Activated naive CD8-positive, alpha-beta T cell treated with anti-CD3 and anti-CD28 coated beads, Interleukin-2, amount 10 ng/mL, durations not matched to agents 7 days and 5 days (primary cell): ENCODE results near the gene EPHA4. TPM values are rescaled to one million over a fixed set of nuclear protein-coding genes. Genes with fewer than 3 reads are reported as not detected.

Experiments
- ATAC-seq: fragments of 150-1000 bp; cut with Tn5 transposase; one replicate; pipeline ENCODE4 v1.10.0; 2021; ENCODE audit warnings: low read depth, moderate library complexity
- POLR2A ChIA-PET: fragments of 350-600 bp; sonication (Branson Sonifier 250); formaldehyde crosslinking; loops from one replicate; lab custom pipeline; 2021; ENCODE audit warnings: antibody characterized with exemption; lab: Charles Lee
- DNase-seq: peaks from one replicate; pipeline ENCODE4 v3.0.0; 2021
- H3K27ac Mint-ChIP-seq: one replicate; pipeline ENCODE4 v1.8.0; 2022; ENCODE audit warnings: mild to moderate bottlenecking, mixed read lengths
- H3K27me3 Mint-ChIP-seq: one replicate; pipeline ENCODE4 v1.8.0; 2022; ENCODE audit warnings: mild to moderate bottlenecking, moderate library complexity, mixed read lengths
- H3K36me3 Mint-ChIP-seq: one replicate; pipeline ENCODE4 v1.8.0; 2021; ENCODE audit warnings: mild to moderate bottlenecking, mixed read lengths
- H3K4me1 Mint-ChIP-seq: one replicate; pipeline ENCODE4 v1.8.0; 2021; ENCODE audit warnings: mixed read lengths
- H3K4me3 Mint-ChIP-seq: one replicate; pipeline ENCODE4 v1.8.0; 2022; ENCODE audit warnings: mild to moderate bottlenecking, moderate library complexity, mixed read lengths
- H3K9me3 Mint-ChIP-seq: one replicate; pipeline ENCODE4 v1.8.0; 2021; ENCODE audit warnings: mixed read lengths
- total RNA-seq, 2 experiments: library from RNA; stranded (reverse); gene quantifications; one replicate each; pipeline ENCODE4 v1.2.3, GENCODE V29; 2021

The EPHA4 gene
- total RNA-seq, 2 experiments from 2014 or later, result 32.8 to 36.4 TPM

GRCh38 chr2:221442128-221442527, 130.0 kb downstream of the EPHA4 start:
- H3K27me3 Mint-ChIP-seq, result no peaks in the 10 kb centered on the region
- POLR2A ChIA-PET, result no interaction called here
- no peaks in the 10 kb centered on the region for H3K36me3 Mint-ChIP-seq
- DNase-seq (no peak), ATAC-seq (no peak)
- H3K4me3 Mint-ChIP-seq, result no peak overlapping the region
- no peaks in the 10 kb centered on the region for H3K9me3 Mint-ChIP-seq
- H3K4me1 Mint-ChIP-seq, result no peaks in the 10 kb centered on the region
- no peak overlapping the region for H3K27ac Mint-ChIP-seq

DNA sequence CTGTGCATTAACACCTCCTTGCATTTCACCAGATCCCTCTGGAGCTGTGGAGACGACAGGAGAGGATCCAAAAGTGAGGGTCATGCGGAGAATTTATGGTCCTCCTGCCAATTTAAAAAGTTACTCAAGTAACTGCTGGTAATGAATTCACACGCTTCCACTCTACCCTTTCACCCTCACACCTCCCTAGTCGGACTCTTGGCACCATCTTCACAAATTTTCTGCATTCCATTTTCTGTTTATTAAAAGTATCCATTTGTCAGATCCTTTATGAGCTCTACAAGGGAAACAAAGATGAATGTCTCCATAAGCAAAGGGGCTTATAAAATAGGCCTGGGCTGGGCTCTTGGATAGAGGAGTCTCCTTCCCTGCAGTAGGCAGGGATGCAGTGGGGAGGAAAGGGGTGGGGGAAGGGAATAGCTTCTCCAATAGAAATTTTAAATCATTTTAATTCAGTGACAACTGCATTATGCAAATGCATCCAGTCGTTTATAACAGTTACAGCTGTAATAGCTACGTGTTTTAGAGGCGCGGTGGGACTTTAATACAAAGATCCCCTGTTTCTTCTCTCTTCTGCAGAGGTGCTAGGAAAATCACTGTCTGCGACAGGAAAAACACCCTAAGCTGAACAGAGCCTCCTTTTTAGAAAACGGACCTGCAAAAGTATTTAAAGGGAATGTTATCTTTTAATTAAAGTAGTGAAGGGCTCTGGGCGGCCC, 132.2 kb downstream of the EPHA4 start:
- no peaks in the 10 kb centered on the region for H3K9me3 Mint-ChIP-seq
- POLR2A ChIA-PET, result no interaction called here
- no peak for DNase-seq
- ATAC-seq, result no peak
- no peaks in the 10 kb centered on the region for H3K36me3 Mint-ChIP-seq
- H3K4me3 Mint-ChIP-seq, result no peak overlapping the region
- no peaks in the 10 kb centered on the region for H3K4me1 Mint-ChIP-seq
- H3K27ac Mint-ChIP-seq, result no peak overlapping the region
- no peaks in the 10 kb centered on the region for H3K27me3 Mint-ChIP-seq

- no peak for ATAC-seq
- no peak for DNase-seq
- Mint-ChIP-seq H3K9me3 (no peaks in the 10 kb centered on the region), H3K27ac (no peak overlapping the region), H3K36me3 (no peaks in the 10 kb centered on the region), H3K4me3 (no peak overlapping the region), H3K27me3 (no peaks in the 10 kb centered on the region), H3K4me1 (no peaks in the 10 kb centered on the region)
- POLR2A ChIA-PET, result no interaction called here
Measured at GRCh38 chr2:221437056-221437455, 135.0 kb downstream of the EPHA4 start.

GRCh38 chr2:221435171-221435570, 136.9 kb downstream of the EPHA4 start:
- Mint-ChIP-seq H3K4me1 (no peaks in the 10 kb centered on the region), H3K9me3 (no peaks in the 10 kb centered on the region), H3K27me3 (no peaks in the 10 kb centered on the region), H3K36me3 (no peaks in the 10 kb centered on the region), H3K4me3 (no peak overlapping the region), H3K27ac (no peak overlapping the region)
- POLR2A ChIA-PET, result no interaction called here
- no peak for DNase-seq
- no peak for ATAC-seq

DNA sequence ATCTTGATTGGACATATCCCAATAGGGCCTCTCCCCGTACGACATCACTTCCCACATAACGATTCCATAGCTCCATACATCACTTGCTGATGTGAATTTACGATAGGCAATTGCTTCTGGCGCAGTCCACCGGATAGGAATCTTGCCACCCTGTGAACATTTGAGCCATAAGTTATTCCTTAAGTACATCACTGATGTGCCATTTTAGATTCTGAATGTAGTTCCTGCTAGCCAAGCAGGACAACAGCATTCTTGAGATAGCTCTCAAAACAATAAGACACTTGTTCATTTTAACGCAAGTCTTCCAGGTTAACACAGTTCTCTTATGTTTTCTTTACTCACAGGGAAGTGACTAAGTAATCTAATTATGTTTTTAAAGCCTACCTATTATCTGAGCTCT, 138.0 kb downstream of the EPHA4 start:
- no peak overlapping the region for H3K4me3 Mint-ChIP-seq
- H3K27me3 Mint-ChIP-seq, result no peaks in the 10 kb centered on the region
- no peaks in the 10 kb centered on the region for H3K4me1 Mint-ChIP-seq
- no peak for DNase-seq
- POLR2A ChIA-PET, result no interaction called here
- ATAC-seq, result no peak
- H3K9me3 Mint-ChIP-seq, result no peaks in the 10 kb centered on the region
- H3K36me3 Mint-ChIP-seq, result no peaks in the 10 kb centered on the region
- H3K27ac Mint-ChIP-seq, result no peak overlapping the region

GRCh38 chr2:221431477-221431876, 140.6 kb downstream of the EPHA4 start:
- ATAC-seq (no peak), DNase-seq (no peak)
- Mint-ChIP-seq H3K27ac (no peak overlapping the region), H3K4me3 (no peak overlapping the region), H3K4me1 (no peaks in the 10 kb centered on the region), H3K36me3 (no peaks in the 10 kb centered on the region), H3K9me3 (no peaks in the 10 kb centered on the region), H3K27me3 (no peaks in the 10 kb centered on the region)
- POLR2A ChIA-PET, result no interaction called here

- DNase-seq (no peak), ATAC-seq (no peak)
- H3K9me3 Mint-ChIP-seq, result no peaks in the 10 kb centered on the region
- H3K27me3 Mint-ChIP-seq, result no peaks in the 10 kb centered on the region
- H3K36me3 Mint-ChIP-seq, result no peaks in the 10 kb centered on the region
- H3K4me3 Mint-ChIP-seq, result no peak overlapping the region
- H3K4me1 Mint-ChIP-seq, result no peaks in the 10 kb centered on the region
- H3K27ac Mint-ChIP-seq, result no peak overlapping the region
- POLR2A ChIA-PET, result no interaction called here
Measured at GRCh38 chr2:221429741-221430491, 142.2 kb downstream of the EPHA4 start.

DNA sequence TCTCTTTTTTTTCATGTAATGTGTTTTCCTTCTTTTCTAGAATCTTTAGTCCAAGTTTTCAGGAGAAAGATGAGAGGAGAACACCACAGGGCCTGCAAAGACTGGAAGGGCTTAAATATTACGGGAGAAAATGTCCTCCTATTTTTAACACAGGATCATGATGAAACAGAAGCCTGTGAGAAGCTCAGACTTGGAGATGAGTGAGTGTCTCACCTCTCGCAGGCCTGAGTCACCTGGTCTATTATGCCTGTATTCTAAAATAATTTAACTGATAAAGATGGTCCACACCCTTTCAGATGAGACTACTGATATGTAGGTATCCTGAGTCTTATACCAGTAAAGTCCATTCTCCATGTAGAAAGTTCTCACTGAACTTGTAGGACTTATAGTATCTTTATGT, 143.2 kb downstream of the EPHA4 start:
- Mint-ChIP-seq H3K27ac (no peak overlapping the region), H3K36me3 (no peaks in the 10 kb centered on the region), H3K4me1 (no peaks in the 10 kb centered on the region), H3K4me3 (no peak overlapping the region), H3K27me3 (no peaks in the 10 kb centered on the region), H3K9me3 (no peaks in the 10 kb centered on the region)
- DNase-seq (no peak), ATAC-seq (no peak)
- POLR2A ChIA-PET, result no interaction called here

DNA sequence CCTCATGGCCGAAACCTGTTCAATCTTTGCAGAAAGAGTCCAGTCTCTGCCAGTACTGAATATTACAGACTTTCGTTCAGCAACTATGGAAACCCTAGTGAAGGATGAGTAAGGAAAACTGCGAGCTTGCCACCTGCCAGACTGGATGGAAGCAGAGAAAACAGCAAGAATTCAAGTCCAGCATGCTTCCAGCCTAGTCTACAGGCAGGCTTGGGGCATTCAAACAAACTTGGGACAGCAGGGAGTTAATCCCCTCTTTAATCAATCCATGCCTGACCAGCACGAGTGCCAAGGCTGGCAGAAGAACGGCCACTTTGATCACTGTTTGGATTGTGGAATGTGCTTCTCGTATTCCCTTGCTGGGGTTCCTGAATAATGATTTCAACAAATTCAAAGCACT, 145.2 kb downstream of the EPHA4 start:
- H3K36me3 Mint-ChIP-seq, result no peaks in the 10 kb centered on the region

GRCh38 chr2:221425891-221426290, 146.2 kb downstream of the EPHA4 start:
- POLR2A ChIA-PET, result no interaction called here
- DNase-seq (no peak), ATAC-seq (no peak)
- Mint-ChIP-seq H3K36me3 (no peaks in the 10 kb centered on the region), H3K9me3 (no peaks in the 10 kb centered on the region), H3K4me3 (no peak overlapping the region), H3K4me1 (no peaks in the 10 kb centered on the region), H3K27ac (no peak overlapping the region), H3K27me3 (no peaks in the 10 kb centered on the region)

More for the DNA sequence above, 145.2 kb downstream of the EPHA4 start:
- DNase-seq, result no peak
- no peaks in the 10 kb centered on the region for H3K9me3 Mint-ChIP-seq
- H3K4me1 Mint-ChIP-seq, result no peaks in the 10 kb centered on the region
- H3K4me3 Mint-ChIP-seq, result no peak overlapping the region
- no peaks in the 10 kb centered on the region for H3K27me3 Mint-ChIP-seq
- no peak overlapping the region for H3K27ac Mint-ChIP-seq
- no peak for ATAC-seq
- POLR2A ChIA-PET, result no interaction called here

GRCh38 chr2:221425353-221425752, 146.8 kb downstream of the EPHA4 start:
- Mint-ChIP-seq H3K27me3 (peaks cover 1% of the 10 kb centered on the region), H3K27ac (no peak overlapping the region), H3K4me1 (no peaks in the 10 kb centered on the region), H3K9me3 (no peaks in the 10 kb centered on the region), H3K4me3 (no peak overlapping the region), H3K36me3 (no peaks in the 10 kb centered on the region)
- POLR2A ChIA-PET, result no interaction called here
- DNase-seq (no peak), ATAC-seq (no peak)

GRCh38 chr2:221423210-221423804, 148.8 kb downstream of the EPHA4 start:
- Mint-ChIP-seq H3K9me3 (no peaks in the 10 kb centered on the region), H3K4me3 (no peak overlapping the region), H3K27me3 (peaks cover 1% of the 10 kb centered on the region), H3K36me3 (no peaks in the 10 kb centered on the region), H3K27ac (no peak overlapping the region), H3K4me1 (no peaks in the 10 kb centered on the region)
- no peak for DNase-seq
- POLR2A ChIA-PET, result no interaction called here
- ATAC-seq, result no peak

- Mint-ChIP-seq H3K36me3 (no peaks in the 10 kb centered on the region), H3K27ac (no peak overlapping the region), H3K27me3 (peaks cover 1% of the 10 kb centered on the region), H3K4me3 (no peak overlapping the region), H3K4me1 (no peaks in the 10 kb centered on the region), H3K9me3 (no peaks in the 10 kb centered on the region)
- POLR2A ChIA-PET, result no interaction called here
- DNase-seq (no peak), ATAC-seq (no peak)
Measured at GRCh38 chr2:221422516-221423209, 149.4 kb downstream of the EPHA4 start.
